H9 (cell line): Measurements from ENCODE around the gene GOLT1A. TPM values are rescaled to one million over a fixed set of nuclear protein-coding genes. Genes with fewer than 3 reads are reported as not detected.
A peak's percentile ranks its signal among the peaks of the same experiment; 100 is the strongest.

Source experiments
- DNase-seq: peaks from one replicate; pipeline ENCODE4 v3.0.0-alpha.2; 2017
- H2AFZ ChIP-seq: one replicate; pipeline ENCODE4 v1.6.1; 2013; ENCODE audit warnings: mild to moderate bottlenecking, low read length, control low read depth, moderate library complexity
- H2AK5ac ChIP-seq: 2 replicates; pipeline ENCODE4 v1.6.1; 2013; ENCODE audit warnings: low read length, control low read depth, mixed read lengths; ENCODE audit not compliant: insufficient read length
- H2BK120ac ChIP-seq: one replicate; pipeline ENCODE4 v1.6.1; 2013; ENCODE audit warnings: low read depth, mild to moderate bottlenecking, low read length, control low read depth, inconsistent platforms; ENCODE audit not compliant: poor library complexity, severe bottlenecking
- H2BK12ac ChIP-seq: 2 replicates; pipeline ENCODE4 v1.6.1; 2013; ENCODE audit warnings: low read length, control low read depth, mixed read lengths, low read depth; ENCODE audit not compliant: insufficient read length
- H2BK15ac ChIP-seq: 2 replicates; pipeline ENCODE4 v1.6.1; 2013; ENCODE audit warnings: low read depth, low read length, control low read depth
- H2BK20ac ChIP-seq: one replicate; pipeline ENCODE4 v1.6.1; 2013; ENCODE audit warnings: low read depth, mild to moderate bottlenecking, low read length, control low read depth, inconsistent platforms; ENCODE audit not compliant: poor library complexity, severe bottlenecking
- H2BK5ac ChIP-seq: 2 replicates; pipeline ENCODE4 v1.6.1; 2013; ENCODE audit warnings: low read length, control low read depth, mixed read lengths; ENCODE audit not compliant: insufficient read length
- H3K14ac ChIP-seq: 2 replicates; pipeline ENCODE4 v1.6.1; 2013; ENCODE audit warnings: low read length, control low read depth; ENCODE audit not compliant: insufficient read depth
- H3K18ac ChIP-seq: 2 replicates; pipeline ENCODE4 v1.6.1; 2013; ENCODE audit warnings: low read depth, mild to moderate bottlenecking, mixed read lengths, low read length, control low read depth; ENCODE audit not compliant: insufficient read length
- H3K23ac ChIP-seq: 2 replicates; pipeline ENCODE4 v1.6.1; 2013; ENCODE audit warnings: low read length, control low read depth, mixed read lengths, low read depth; ENCODE audit not compliant: insufficient read length
- H3K23me2 ChIP-seq: 2 replicates; pipeline ENCODE4 v1.6.1; 2013; ENCODE audit warnings: low read depth, mild to moderate bottlenecking, mixed read lengths, low read length, control low read depth; ENCODE audit not compliant: insufficient read length, poor library complexity, severe bottlenecking
- H3K27ac ChIP-seq: 2 replicates; pipeline ENCODE4 v1.5.1; 2013; ENCODE audit warnings: low read length, control low read depth, mixed read lengths, low read depth; ENCODE audit not compliant: insufficient read length
- H3K27me3 ChIP-seq: 2 replicates; pipeline ENCODE4 v1.6.1; 2013; ENCODE audit warnings: low read length, control low read depth, inconsistent platforms; ENCODE audit not compliant: insufficient read depth
- H3K4ac ChIP-seq: 2 replicates; pipeline ENCODE4 v1.6.1; 2013; ENCODE audit warnings: low read depth, mild to moderate bottlenecking, control low read depth, inconsistent platforms, low read length, moderate library complexity
- H3K4me1 ChIP-seq: 2 replicates; pipeline ENCODE4 v1.6.1; 2013; ENCODE audit warnings: low read length, control low read depth, inconsistent platforms; ENCODE audit not compliant: insufficient read depth
- H3K4me2 ChIP-seq: 2 replicates; pipeline ENCODE4 v1.6.1; 2013; ENCODE audit warnings: low read length, control low read depth, mixed read lengths; ENCODE audit not compliant: insufficient read length, insufficient read depth
- H3K56ac ChIP-seq: 2 replicates; pipeline ENCODE4 v1.6.1; 2013; ENCODE audit warnings: low read depth, mild to moderate bottlenecking, mixed read lengths, low read length, control low read depth; ENCODE audit not compliant: insufficient read length
- H3K79me1 ChIP-seq: 2 replicates; pipeline ENCODE4 v1.6.1; 2013; ENCODE audit warnings: low read depth, mild to moderate bottlenecking, moderate library complexity, low read length, control low read depth, inconsistent platforms; ENCODE audit not compliant: insufficient read depth, poor library complexity, severe bottlenecking
- H3K79me2 ChIP-seq: 2 replicates; pipeline ENCODE4 v1.6.1; 2013; ENCODE audit warnings: low read length, control low read depth, inconsistent platforms; ENCODE audit not compliant: insufficient read depth
- H3K9ac ChIP-seq: 2 replicates; pipeline ENCODE4 v1.6.1; 2013; ENCODE audit warnings: low read length, control low read depth, mixed read lengths; ENCODE audit not compliant: insufficient read length; ENCODE audit errors: extremely low read depth
- H3K9me3 ChIP-seq: one replicate; pipeline ENCODE4 v1.6.1; 2013; ENCODE audit warnings: low read depth, low read length, inconsistent platforms; ENCODE audit not compliant: control insufficient read depth
- H3T11ph ChIP-seq: one replicate; pipeline ENCODE4 v1.6.1; 2013; ENCODE audit warnings: mild to moderate bottlenecking, low read length, control low read depth, inconsistent platforms
- H4K20me1 ChIP-seq: one replicate; pipeline ENCODE4 v1.6.1; 2013; ENCODE audit not compliant: control insufficient read depth, insufficient read length, insufficient read depth
- H4K5ac ChIP-seq: 2 replicates; pipeline ENCODE4 v1.6.1; 2013; ENCODE audit warnings: low read depth, mild to moderate bottlenecking, mixed read lengths, low read length, control low read depth; ENCODE audit not compliant: insufficient read length
- H4K8ac ChIP-seq: replicated peaks from 2 replicates; pipeline ENCODE4 v1.6.1; 2013; ENCODE audit warnings: low read length, control low read depth, mixed read lengths, low read depth; ENCODE audit not compliant: insufficient read length
- H4K91ac ChIP-seq: 2 replicates; pipeline ENCODE4 v1.6.1; 2013; ENCODE audit warnings: low read depth, mild to moderate bottlenecking, moderate library complexity, mixed read lengths, low read length, control low read depth; ENCODE audit not compliant: insufficient read length
- H3K27ac Mint-ChIP-seq, 3 experiments: 2 replicates in 2 of 3; 3 replicates in 1 of 3; pipeline ENCODE4 v1.8.0; 2020 to 2021; ENCODE audit warnings: mixed read lengths in 3 of 3, mild to moderate bottlenecking in 1 of 3, moderate library complexity in 1 of 3
- H3K27me3 Mint-ChIP-seq: 2 replicates; pipeline ENCODE4 v1.8.0; 2021; ENCODE audit warnings: low read depth, mild to moderate bottlenecking, moderate library complexity, mixed read lengths
- H3K36me3 Mint-ChIP-seq, 3 experiments: 2 replicates in 2 of 3; 3 replicates in 1 of 3; pipeline ENCODE4 v1.8.0; 2020 to 2021; ENCODE audit warnings: low read depth in 3 of 3, mixed read lengths in 3 of 3; ENCODE audit not compliant: insufficient read depth in 1 of 3
- H3K4me1 Mint-ChIP-seq, 2 experiments: 2 replicates each; pipeline ENCODE4 v1.8.0; 2020; ENCODE audit warnings: mixed read lengths in 2 of 2
- H3K4me3 Mint-ChIP-seq, 2 experiments: 2 replicates in 1 of 2; 3 replicates in 1 of 2; pipeline ENCODE4 v1.8.0; 2020 to 2021; ENCODE audit warnings: mild to moderate bottlenecking in 2 of 2, mixed read lengths in 2 of 2, moderate library complexity in 1 of 2
- H3K9me3 Mint-ChIP-seq, 2 experiments: 2 replicates in 1 of 2; 3 replicates in 1 of 2; pipeline ENCODE4 v1.8.0; 2020; ENCODE audit warnings: mild to moderate bottlenecking in 2 of 2, mixed read lengths in 2 of 2, moderate library complexity in 1 of 2
- CTCF ChIP-seq: fragments of 200-600 bp; sonication (generic); conservative IDR thresholded peaks from 3 replicates; pipeline ENCODE4 v1.8.0; 2021; ENCODE audit warnings: antibody characterized with exemption, mild to moderate bottlenecking
- WGBS: extraction: QIAGEN DNeasy Blood & Tissue Kit; methylation state at CpG from one replicate; pipeline ENCODE4 v1.1.7; 2013; ENCODE audit warnings: missing lambda C conversion rate, low lambda C conversion rate, mixed read lengths; ENCODE audit not compliant: insufficient read length; ENCODE audit errors: extremely low coverage; 5-methylcytosine and 5-hydroxymethylcytosine counted together
- total RNA-seq: library from RNA; stranded (reverse); gene quantifications from 2 replicates; pipeline ENCODE4 v1.2.1, GENCODE V29; 2021

Gene GOLT1A
- total RNA-seq, 1 experiment from 2014 or later, result 4.2 TPM

- WGBS, result no CpG with 5 or more reads among the region's 18 CpGs
- Histone ChIP-seq H3K4me2 (no peak overlapping the region), H3K9me3 (no peaks in the 10 kb centered on the region), H2AK5ac (no peak overlapping the region), H3K4me1 (no peaks in the 10 kb centered on the region; the same call in 1 of the 2 replicates), H4K20me1 (no peaks in the 10 kb centered on the region), H3K14ac (peak overlapping the region; percentile 69), H3K23ac (no peak overlapping the region), H2BK12ac (no peak overlapping the region), H2BK20ac (no peak overlapping the region), H3K27ac (no peak overlapping the region), H3K18ac (no peak overlapping the region), H2BK120ac (no peak overlapping the region), H2BK5ac (no peak overlapping the region), H2BK15ac (no peak overlapping the region), H3K56ac (no peak overlapping the region), H4K8ac (no peak overlapping the region), H4K5ac (no peak overlapping the region), H3K79me1 (no peaks in the 10 kb centered on the region), H3K4ac (no peak overlapping the region), H3K23me2 (no peaks in the 10 kb centered on the region), H3K9ac (no peak overlapping the region), H4K91ac (peak overlapping the region; percentile 32), H3K27me3 (no peaks in the 10 kb centered on the region), H3K79me2 (no peaks in the 10 kb centered on the region), H3T11ph (no peak overlapping the region), H2AFZ (no peak overlapping the region)
- peak overlapping the region in 2 of 3 experiments; percentile 56 to 59; a peak in 3 of 7 replicates for H3K27ac Mint-ChIP-seq
- peaks cover 0 to 5% of the 10 kb centered on the region in 2 experiments; a peak in 1 of 5 replicates for H3K9me3 Mint-ChIP-seq
- no peaks in the 10 kb centered on the region; a peak in 1 of 7 replicates for H3K36me3 Mint-ChIP-seq
- DNase-seq, result peak; percentile 69
- H3K4me3 Mint-ChIP-seq, result no peak overlapping the region
- peak; percentile 27; the same call in 1 of the 3 replicates for TF ChIP-seq CTCF
- H3K4me1 Mint-ChIP-seq, result peaks cover 6 to 16% of the 10 kb centered on the region in 2 experiments
- H3K27me3 Mint-ChIP-seq, result peaks cover 12% of the 10 kb centered on the region
These were observed 15.1 kb downstream of the GOLT1A start for GRCh38 chr1:204198348-204199340.
